Chondrocyte (in vitro differentiated cells): ENCODE results near the gene METTL23. TPM values are rescaled to one million over a fixed set of nuclear protein-coding genes. Genes with fewer than 3 reads are reported as not detected.
"Not testable (repeated sequence)": the region's sequence is repeated elsewhere in the genome, so short reads cannot be mapped to it uniquely, and the experiment has no call there.

Source experiments
- DNase-seq: peaks from one replicate; pipeline ENCODE4 v3.0.0; 2021; ENCODE audit warnings: mixed read lengths, low spot score
- H3K27ac Mint-ChIP-seq: one replicate; pipeline ENCODE4 v1.8.0; 2021; ENCODE audit warnings: mild to moderate bottlenecking, moderate library complexity, mixed read lengths; ENCODE audit not compliant: unreplicated experiment
- H3K27me3 Mint-ChIP-seq: 2 replicates; pipeline ENCODE4 v1.8.0; 2021; ENCODE audit warnings: low read depth, mixed read lengths
- H3K36me3 Mint-ChIP-seq: 2 replicates; pipeline ENCODE4 v1.8.0; 2021; ENCODE audit warnings: low read depth, mixed read lengths
- H3K4me1 Mint-ChIP-seq: 2 replicates; pipeline ENCODE4 v1.8.0; 2021; ENCODE audit warnings: low read depth, mild to moderate bottlenecking, mixed read lengths
- H3K4me3 Mint-ChIP-seq: one replicate; pipeline ENCODE4 v1.8.0; 2021; ENCODE audit warnings: mild to moderate bottlenecking, moderate library complexity, mixed read lengths; ENCODE audit not compliant: unreplicated experiment
- H3K9me3 Mint-ChIP-seq: 2 replicates; pipeline ENCODE4 v1.8.0; 2021; ENCODE audit warnings: low read depth, mixed read lengths
- CTCF ChIP-seq: fragments of 200-600 bp; sonication (generic); IDR thresholded peaks from 2 replicates; pipeline ENCODE4 v1.5.0; 2021; ENCODE audit warnings: antibody characterized with exemption, mild to moderate bottlenecking, moderate library complexity
- total RNA-seq: library from RNA; stranded (reverse); gene quantifications from 3 replicates; pipeline ENCODE4 v1.2.1, GENCODE V29; 2021

Gene METTL23
- total RNA-seq, 1 donor from 2014 or later, result 27.0 TPM

GRCh38 chr17:76727745-76728456 is 1.3 kb downstream of the METTL23 start:
- no peak for TF ChIP-seq CTCF
- no peak for DNase-seq
- Mint-ChIP-seq H3K27ac (peak overlapping the region; percentile 99), H3K4me3 (peak overlapping the region; percentile 91), H3K9me3 (no peaks in the 10 kb centered on the region), H3K27me3 (no peaks in the 10 kb centered on the region), H3K36me3 (peaks cover 6% of the 10 kb centered on the region), H3K4me1 (peaks cover 44% of the 10 kb centered on the region)

- not testable (repeated sequence) for H3K4me3 Mint-ChIP-seq, H3K27me3 Mint-ChIP-seq, DNase-seq, H3K9me3 Mint-ChIP-seq
- H3K27ac Mint-ChIP-seq, result peak overlapping the region; percentile 36
- peaks cover 28% of the 10 kb centered on the region for H3K36me3 Mint-ChIP-seq
- peaks cover 58% of the 10 kb centered on the region for H3K4me1 Mint-ChIP-seq
These were observed 5.4 kb downstream of the METTL23 start for GRCh38 chr17:76731800-76732733.

- TF ChIP-seq CTCF, result no peak
- Mint-ChIP-seq H3K27ac (peak overlapping the region; percentile 95), H3K36me3 (peaks cover 28% of the 10 kb centered on the region), H3K4me1 (peaks cover 49% of the 10 kb centered on the region), H3K4me3 (no peak overlapping the region), H3K9me3 (no peaks in the 10 kb centered on the region), H3K27me3 (no peaks in the 10 kb centered on the region)
- no peak for DNase-seq
These were observed 6.3 kb downstream of the METTL23 start for GRCh38 chr17:76732734-76733617.

- Mint-ChIP-seq H3K27me3 (no peaks in the 10 kb centered on the region), H3K9me3 (no peaks in the 10 kb centered on the region), H3K27ac (peak overlapping the region; percentile 95), H3K4me3 (peak overlapping the region; percentile 95), H3K36me3 (peaks cover 28% of the 10 kb centered on the region), H3K4me1 (peaks cover 48% of the 10 kb centered on the region)
- no peak for TF ChIP-seq CTCF
- DNase-seq, result no peak
These were observed 6.9 kb downstream of the METTL23 start for GRCh38 chr17:76733618-76733957.

- TF ChIP-seq CTCF, result no peak
- Mint-ChIP-seq H3K36me3 (peaks cover 28% of the 10 kb centered on the region), H3K4me1 (peaks cover 50% of the 10 kb centered on the region), H3K27me3 (no peaks in the 10 kb centered on the region), H3K4me3 (peak overlapping the region; percentile 95), H3K27ac (peak overlapping the region; percentile 95), H3K9me3 (no peaks in the 10 kb centered on the region)
- DNase-seq, result no peak
These were observed 7.6 kb downstream of the METTL23 start for GRCh38 chr17:76734080-76734840.
